HK-2 (cell line): Measurements from ENCODE around the gene CTNNBIP1.
"Not testable (repeated sequence)": the region's sequence is repeated elsewhere in the genome, so short reads cannot be mapped to it uniquely, and the experiment has no call there.

Source experiments
- DNase-seq: peaks from one replicate; pipeline ENCODE4 v3.0.0-alpha.2; 2018; ENCODE audit not compliant: unreplicated experiment

Gene CTNNBIP1

DNA sequence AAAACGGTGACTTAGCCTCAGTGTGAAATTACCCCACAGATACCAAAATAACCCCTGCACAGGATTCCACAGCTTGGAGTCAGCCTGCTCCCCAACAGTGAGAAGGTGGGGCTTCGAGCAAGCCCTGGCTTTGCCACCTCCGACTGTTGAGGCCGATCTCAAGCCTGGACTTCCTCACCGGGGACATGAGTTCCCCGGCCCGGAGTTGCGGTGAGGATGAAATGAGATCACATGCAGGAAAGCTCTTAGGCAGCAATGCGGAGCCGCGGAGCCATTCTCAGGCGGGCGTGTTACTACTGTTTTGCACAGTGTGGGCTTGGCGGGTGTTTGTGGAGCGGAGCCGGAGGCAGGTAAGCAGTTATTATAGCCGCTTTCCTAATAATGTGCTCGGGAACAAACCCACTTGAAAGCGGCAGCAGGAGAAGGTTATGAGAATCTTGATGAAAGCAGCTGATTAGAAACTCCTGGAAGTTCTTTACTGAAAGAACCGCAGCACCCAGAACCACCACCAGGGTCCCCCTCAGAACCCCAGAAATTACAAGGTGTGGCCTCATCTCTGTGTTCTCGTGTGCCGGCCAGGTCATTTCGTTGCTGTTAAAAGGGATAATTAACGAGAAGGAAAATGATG is 82.4 kb downstream of the CTNNBIP1 start:
- no peak for DNase-seq

DNA sequence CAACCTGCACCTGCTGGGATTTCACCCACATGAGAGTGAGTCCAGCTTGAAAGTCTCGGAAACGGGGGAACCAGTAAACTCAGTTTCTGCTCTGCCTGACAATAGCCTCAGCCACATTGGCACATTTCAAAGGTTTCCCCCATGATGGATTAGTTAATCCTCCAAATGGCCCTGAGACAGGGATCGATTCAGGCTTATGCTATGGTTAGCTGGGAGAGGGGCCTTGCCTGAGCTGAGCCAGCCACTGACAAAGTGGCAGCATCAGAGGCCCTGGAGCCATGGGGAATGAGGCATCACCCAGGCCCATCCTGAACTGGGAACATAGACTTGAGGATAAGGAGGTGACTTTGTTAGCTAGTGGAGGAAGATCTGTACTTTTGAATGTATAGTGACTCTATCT is 83.5 kb downstream of the CTNNBIP1 start:
- no peak for DNase-seq

DNA sequence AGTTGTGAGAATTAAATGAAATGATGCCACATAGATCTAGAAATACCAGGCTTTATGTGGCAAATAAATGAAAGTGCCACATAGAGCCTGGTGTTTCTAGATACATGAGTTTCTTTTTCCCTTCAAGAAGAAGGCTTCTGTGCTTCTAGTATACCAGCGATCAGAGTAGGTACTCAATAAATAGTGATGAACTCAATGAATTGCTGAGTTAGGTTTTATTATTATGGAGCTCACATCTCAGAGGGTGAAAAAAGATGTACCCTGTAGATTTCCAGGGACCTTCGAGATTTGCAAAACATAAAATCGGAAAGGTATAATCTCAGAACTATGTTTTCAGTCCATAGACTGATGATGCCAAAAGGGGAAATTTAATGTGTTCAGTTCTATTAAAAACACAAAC is 84.0 kb downstream of the CTNNBIP1 start:
- DNase-seq = no peak

DNA sequence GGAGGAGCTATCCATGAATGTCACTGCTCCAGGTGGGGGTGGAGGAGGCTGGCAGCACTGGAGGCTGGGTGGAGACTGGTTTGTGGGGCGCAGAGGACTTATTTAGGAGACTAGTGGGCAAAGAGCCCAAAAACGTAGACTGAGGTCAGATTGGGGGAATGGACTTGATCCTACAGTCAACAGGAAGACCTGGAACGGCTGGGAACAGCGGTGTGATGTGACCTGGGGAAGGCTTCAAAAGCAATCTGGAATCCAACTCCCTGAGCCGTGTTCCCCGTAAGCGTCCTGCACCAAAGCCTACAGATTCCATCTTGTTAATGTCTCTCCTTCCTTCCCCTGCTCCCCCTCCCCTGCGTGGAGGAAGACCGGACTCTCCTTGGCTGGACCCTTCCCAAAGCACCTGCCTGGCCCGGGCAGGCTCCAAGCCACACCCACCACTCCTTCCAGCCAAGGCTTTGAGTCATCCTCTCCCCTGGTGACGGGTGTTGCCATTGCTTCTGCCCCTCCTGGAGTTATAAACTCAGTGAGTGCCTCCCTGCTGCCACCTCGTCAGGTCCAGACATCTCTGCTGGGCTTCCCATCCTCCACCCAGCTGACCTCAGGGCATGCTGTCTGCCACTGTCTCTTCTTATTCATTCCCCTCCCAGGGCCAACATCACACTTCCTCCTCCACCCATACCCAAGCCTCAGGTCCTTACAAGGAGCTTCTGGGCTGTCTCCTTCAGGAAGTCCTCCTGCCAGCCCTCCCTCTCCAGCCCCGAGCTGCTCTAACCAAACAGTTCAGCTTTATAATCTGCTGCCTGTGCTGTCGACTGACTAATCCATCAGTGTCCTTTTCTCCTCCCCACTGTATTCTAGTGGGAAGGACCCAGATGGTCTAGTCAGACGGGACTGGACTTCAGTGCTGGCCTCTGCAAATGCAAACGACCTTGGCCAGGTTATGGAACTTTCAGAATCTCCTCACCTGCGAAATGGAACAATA is 84.7 kb downstream of the CTNNBIP1 start:
- DNase-seq = peak; percentile 89

DNA sequence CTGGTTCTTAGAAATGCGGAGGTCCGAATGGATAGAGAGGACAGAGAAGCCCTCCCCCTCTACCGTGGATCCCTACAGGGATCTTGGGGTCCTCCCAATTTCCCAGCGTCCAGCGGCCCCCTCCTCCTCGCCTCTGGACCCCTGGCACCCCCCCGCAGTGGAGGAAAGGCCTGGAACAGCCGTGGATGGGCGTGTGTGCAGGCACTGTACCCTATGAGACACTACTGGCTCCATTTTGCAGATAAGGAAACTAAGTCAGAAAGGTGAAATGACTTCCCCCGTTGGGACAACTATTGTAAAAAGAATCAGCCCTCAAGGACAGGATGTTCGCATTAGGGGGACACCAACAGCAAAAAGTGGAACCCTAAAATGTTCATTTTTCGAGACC is 85.4 kb downstream of the CTNNBIP1 start:
- no peak for DNase-seq

DNA sequence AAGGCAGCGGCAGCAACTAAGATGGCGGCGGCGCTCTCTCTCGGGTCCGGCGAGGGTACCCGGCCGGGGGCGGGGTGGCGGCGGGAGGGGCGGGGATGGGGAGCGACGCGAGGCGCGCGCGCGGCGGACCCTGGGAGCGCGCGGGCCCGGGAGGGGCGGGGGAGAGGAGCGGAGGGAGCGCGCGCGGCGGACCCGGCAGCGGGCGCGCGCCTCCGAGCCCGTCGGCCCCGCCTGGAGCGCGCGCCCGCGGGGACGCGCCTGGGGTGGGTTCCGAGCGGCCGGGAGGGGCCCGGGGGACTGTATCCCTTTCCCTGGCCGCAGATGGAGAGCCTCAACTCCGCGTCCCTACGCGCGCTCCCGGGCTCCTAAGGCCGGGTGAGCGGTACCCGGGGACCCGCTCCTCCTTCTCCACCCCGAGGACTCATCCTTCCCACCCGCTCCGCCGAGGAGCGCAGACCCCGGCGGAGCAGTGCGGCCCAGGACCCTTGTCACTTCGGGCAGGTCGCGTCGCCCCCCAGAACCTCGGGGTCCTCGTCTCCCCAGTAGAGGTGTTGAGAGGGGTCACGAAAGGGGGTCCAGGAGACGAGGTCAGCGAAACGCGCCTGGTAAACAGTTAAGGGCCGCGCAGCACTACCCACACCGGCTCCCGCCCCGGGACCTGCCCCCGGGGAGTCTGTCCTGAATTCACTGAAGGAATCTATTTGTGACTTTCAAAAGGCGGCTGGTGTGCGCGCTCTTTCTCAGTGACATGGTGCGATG is 85.9 kb downstream of the CTNNBIP1 start, which contains the start of gene CLSTN1:
Gene CLSTN1 (minus strand): TSS at position 23 of the 759 bp plus-strand sequence. CDS start 232 bp downstream, outside the sequence.
- peak; percentile 90 for DNase-seq

DNA sequence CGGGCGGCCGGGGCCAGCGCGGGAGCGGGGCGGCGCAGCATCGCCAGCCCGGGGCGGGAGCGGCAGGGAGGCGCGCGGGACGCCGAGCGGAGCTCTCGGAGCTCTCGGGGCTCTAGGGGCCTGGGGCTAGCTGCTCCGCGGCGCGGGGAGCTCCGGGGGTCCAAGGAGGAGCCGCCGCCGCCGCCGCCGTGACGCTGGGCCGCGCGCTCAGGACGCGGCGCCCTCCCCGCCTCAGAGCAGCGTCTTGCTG is 86.5 kb downstream of the CTNNBIP1 start:
- DNase-seq = no peak

DNA sequence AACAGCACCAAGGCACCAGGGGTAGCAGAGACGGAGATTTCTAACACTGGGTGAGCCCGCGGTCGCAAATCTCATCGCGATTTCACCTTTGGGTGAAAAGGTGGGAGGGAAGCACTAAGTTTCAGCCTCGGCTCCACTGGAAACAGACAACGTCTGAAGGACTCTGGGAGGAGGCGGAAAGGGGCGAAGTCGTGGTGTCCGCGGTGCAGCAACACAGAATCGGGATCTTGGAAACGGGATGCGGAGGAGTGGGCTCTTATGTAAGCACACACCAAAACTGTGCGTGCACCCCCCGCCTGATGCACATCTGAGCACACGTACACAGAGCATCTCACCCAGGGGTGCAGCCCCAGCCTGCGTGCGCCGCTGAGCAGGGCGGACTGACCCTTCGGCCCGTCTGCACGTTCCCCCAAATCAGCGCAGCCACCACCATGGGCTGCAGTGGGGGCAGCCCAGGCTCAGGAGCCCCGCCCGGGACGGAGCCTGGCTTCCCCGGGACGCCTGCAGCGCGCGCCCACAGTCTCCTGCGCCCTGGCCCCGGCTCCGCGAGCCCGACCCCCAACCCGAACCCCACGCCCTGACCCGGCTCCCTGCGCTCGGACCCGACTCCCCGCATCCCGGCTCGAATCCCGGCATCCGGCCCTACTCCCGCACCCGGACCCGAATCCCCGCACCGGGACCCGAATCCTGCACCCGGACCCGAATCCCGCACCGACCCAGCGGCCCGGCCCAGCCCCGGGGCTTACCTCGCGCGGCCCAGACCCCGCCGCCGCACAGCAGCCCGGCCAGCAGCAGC is 87.0 kb downstream of the CTNNBIP1 start:
- peak; percentile 36 for DNase-seq

DNA sequence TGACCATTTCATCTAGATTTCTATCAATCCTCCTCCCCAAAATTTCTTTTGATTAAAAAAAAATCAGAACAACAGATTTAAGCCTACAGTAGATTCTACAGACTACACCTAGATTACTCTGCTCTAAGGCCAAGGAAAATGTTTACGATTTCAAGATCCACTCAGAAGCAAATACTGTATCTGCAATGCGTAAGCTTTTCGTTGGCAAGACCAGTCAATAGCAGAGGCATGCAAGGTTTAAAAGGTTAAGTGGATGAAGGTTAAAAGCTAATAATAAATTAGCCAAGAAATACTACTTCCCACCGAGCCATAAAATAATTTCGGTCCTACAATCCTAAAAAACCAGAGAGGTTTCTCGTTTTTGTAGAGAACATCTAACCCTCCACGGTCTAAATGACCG is 87.6 kb downstream of the CTNNBIP1 start:
- no peak for DNase-seq

DNA sequence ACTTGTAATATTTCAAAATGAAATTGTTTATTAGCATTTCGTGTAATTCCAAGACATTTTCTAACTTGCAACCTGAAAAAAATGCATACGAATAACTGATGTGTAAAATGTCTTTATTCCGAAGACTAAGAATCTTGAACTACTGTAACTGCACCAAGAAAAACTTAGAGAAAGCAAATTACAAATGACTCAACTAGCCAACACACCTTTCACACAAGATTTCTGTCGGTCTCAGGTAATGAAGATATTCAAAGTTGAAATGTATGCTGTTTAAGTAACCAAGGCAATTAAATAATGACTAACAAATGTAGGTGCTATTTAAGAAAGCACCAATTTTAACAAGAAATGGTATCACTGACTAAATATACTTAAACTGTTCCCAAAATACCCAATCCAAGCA is 88.4 kb downstream of the CTNNBIP1 start:
- DNase-seq = no peak

DNA sequence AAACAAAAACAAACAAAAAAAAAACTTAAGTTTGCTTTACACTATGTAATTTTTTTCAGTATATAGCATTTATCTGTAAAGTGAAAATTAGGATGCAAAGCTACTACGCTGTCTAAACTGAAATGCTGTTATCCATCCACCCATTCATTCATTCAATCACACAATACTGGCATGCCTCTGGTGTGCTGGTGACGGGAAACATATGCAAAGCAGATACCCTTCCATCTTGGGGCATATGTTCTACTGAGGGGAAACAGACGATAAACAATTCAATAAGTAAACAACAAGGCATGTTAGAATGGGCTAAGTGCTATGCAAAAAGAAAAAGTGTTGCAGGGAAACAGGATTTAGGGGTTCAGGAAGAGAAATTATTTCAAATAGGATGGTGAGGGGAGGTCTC is 89.5 kb downstream of the CTNNBIP1 start:
- no peak for DNase-seq

DNA sequence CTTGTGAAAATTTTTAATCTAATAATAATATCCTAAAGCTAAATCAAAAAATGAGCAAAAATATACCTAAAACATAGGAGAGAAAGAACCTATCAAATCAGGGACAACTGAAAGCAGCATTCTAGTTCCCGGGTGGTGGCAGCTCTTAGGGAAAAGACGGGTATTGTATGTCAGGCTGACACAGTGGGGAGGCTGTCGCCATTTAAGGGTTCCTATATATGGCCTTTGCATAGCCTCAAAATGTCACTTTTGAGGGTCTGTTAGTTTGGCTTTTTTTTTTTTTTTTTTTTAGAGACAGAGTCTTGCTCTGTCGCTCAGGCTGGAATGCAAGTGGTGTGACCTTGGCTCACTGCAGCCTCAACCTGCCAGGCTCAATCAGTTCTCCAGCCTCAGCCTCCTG is 92.3 kb downstream of the CTNNBIP1 start:
- DNase-seq = no peak

DNA sequence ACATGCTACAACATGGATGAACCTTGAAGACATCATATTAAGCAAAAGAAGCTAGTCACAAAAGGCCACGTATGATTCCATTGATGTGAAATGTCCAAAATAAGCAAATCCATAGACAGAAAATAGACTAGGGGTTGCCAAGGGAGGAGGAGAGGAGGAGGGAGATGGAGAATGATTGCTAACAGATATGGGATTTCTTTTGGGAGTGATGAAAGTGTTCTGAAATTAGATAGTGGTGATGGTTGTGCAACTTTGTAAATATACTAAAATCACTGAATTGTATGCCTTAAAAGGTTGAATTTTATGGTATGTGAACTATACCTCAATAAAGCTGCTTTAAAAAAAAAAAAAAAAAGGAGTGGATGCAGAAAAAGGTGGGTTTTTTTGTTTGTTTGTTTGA is 93.9 kb downstream of the CTNNBIP1 start:
- no peak for DNase-seq

DNA sequence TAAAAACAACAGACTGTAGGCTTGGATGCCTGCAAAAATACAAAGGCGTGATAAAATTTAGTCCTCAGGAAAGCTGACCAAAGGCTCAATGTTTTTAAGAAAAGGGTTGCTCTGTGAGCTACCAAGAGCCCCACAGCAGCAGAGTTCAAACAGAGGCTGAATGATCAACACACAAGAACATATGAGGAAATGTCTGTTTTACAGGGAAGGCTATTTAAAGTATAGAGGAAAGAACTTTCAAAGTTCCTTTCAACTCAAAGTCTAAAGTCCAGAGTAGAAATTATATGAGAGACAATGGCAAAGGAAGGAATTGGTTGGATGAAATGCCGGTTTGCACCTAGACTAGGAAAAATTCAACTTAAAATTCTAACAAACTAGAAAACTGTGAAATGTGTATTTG is 94.9 kb downstream of the CTNNBIP1 start:
- DNase-seq = no peak

DNA sequence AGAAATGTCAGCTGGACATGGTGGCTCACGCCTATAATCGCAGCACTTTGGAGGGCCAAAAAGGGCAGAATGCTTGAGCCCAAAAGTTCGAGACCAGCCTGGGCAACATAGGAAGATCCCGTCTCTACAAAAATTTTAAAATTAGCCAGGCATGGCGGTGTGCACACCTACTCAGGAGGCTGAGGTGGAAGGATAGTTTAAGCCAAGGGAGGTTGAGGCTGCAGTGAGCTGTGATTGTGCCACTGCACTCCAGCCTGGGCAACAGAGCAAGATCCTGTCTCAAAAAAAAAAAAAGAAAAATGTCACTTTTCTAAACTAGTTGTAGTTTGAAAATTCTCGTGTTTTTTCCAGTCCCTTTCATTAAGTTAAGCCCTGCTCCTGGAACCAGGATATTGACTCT is 95.5 kb downstream of the CTNNBIP1 start:
- DNase-seq = no peak

DNA sequence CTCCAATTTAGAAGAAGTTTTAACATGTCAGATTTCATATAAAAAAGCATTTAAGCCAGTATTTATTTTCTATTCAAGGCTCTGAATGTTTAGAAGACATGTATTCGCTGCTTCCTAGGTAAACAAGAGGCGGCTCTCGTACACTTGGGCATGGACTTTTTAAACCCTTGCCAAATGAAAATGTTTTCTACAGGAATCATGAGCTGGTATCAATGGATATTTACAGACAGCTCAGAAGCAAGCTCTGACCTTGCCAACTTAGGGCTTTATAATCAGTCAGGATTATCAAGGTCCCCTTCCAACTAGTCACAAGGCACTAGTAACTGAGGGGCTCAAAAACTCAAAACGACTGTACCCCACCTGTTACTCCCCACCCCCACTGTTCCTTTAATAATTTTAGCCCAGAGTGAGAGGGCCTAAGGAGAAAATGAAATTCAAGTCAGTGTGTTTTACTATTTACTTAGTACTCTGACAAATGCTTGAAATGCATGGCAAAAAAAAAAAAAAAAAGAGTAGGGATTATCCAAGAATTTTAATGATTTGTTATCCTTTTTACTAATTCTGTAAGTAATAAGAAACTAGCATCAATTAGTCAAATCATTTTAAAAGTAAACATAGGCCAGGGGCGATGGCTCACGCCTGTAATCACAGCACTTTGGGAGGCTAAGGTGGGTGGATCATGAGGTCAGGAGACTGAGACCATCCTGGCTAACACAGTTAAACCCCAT is 98.7 kb downstream of the CTNNBIP1 start:
- no peak for DNase-seq

DNA sequence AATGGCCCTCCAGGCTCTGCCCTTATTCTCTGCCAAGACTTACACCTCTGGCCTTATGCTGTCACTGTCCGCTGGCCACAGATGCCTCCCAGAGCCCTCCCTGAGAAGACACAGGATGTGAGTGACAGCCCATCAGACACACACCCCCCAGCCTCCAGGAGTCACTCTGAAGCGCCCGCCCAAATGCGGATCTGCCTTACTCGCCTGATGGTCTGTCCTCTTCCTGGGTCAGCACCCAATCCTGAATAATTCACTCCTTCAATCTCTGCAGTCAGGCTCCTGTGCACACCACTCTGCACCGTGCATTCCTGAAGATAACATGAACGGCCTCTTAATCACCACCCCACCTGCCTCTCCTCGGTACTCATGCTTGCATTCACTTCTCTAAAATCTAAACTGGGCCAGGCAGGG is 101.0 kb downstream of the CTNNBIP1 start:
- DNase-seq = peak; percentile 83

DNA sequence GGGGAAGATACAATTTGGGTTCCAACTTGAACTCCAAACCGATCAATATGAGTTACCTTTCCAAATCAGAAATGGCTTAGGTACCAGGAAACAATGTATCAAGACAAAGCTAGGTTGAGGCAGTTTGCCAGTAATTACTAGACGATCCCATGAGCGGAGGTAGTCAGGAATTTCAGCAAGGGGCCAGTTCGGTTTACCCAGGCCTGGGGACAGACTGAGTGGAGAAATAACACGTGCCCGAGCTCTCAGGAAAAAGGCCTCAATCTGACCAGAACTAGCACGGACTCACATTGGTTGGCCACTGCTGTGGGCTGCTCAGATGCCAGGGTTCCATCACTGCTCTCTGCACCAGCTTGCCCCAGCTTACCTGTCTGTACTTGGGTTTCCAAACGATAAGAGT is 101.6 kb downstream of the CTNNBIP1 start:
- DNase-seq = no peak

DNA sequence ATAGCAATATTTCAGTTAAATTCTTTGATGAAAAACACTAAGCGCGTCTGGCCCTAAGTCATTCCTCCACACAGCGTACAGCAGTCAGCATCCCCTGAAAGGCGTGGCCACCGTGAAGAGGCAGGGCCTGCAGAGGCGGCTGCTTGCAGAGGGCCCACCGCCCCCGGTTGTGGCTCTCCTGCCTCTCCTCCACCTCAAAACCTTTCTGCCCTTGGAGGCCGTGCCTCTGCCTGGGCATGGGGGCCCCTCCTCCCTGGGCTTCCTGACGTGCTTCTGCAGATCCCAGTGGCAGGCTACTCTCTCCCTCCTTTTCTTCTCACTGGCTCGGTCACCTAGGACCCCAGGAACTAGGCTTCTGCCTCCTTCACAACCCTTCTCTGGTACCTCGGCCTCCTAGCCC is 102.5 kb downstream of the CTNNBIP1 start:
- no peak for DNase-seq

DNA sequence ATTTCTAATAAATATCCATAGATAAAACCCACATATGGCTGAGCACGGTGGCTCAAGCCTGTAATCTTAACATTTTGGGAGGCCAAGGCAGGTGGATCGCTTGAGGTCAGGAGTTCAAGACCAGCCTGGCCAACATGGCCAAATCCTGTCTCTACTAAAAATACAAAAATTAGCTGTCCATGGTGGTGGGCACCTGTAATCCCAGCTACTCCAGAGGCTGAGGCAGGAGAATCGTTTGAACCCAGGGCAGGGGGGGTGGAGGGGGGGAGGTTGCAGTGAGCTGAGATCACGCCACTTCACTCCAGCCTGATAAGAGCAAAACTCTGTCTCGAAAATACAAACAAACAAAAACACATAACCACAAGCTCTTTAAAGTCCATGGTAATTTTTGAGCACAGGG is 104.1 kb downstream of the CTNNBIP1 start:
- not testable (repeated sequence) for DNase-seq

DNA sequence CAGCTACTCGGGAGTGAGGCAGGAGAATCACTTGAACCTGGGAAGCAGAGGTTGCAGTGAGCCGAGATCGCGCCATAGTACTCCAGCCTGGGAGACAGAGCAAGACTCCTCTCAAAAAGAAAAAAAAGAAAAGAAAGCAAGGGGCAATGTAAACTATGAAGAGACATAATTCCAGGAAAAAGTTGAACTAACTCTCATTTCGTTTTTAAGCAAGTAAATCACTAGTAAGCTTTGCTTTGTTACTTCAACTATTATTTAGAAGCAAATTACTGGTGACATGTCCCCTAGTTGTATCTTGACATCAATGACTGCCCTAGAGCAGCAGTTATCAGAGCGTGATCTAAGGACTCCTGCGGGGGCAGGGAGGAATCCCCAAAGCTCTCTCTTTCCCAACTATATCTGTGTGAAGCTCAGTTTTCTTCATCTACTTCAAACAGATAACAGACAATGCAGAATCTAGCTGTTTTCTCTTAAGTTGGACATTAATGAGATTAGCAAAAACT is 105.0 kb downstream of the CTNNBIP1 start:
- no peak for DNase-seq
